WTC11 (cell line): ENCODE measurements around the gene SMPX. TPM values are rescaled to one million over a fixed set of nuclear protein-coding genes. Genes with fewer than 3 reads are reported as not detected.

Source experiments
- ATAC-seq: fragments of 200-7000 bp; cut with Tn5 transposase; 2 replicates; pipeline ENCODE4 v1.10.0; 2021; ENCODE audit warnings: mild to moderate bottlenecking, moderate library complexity
- CTCF ChIA-PET: fragments of 300-600 bp; sonication (Branson Sonifier 250); formaldehyde crosslinking; loops from one replicate; lab custom pipeline; 2021; ENCODE audit warnings: antibody characterized with exemption; lab: Charles Lee
- POLR2A ChIA-PET: fragments of 350-600 bp; sonication (Branson Sonifier 250); formaldehyde crosslinking; loops from one replicate; lab custom pipeline; 2021; ENCODE audit warnings: antibody characterized with exemption; lab: Charles Lee
- DNase-seq: peaks from one replicate; pipeline ENCODE4 v3.0.0; 2021; ENCODE audit warnings: low spot score
- H3K27ac Mint-ChIP-seq: 2 replicates; pipeline ENCODE4 v1.8.0; 2021; ENCODE audit warnings: mixed read lengths
- H3K27me3 Mint-ChIP-seq: 2 replicates; pipeline ENCODE4 v1.8.0; 2021; ENCODE audit warnings: low read depth, mild to moderate bottlenecking, moderate library complexity, mixed read lengths
- H3K36me3 Mint-ChIP-seq: 2 replicates; pipeline ENCODE4 v1.8.0; 2021; ENCODE audit warnings: mixed read lengths
- H3K4me1 Mint-ChIP-seq: 2 replicates; pipeline ENCODE4 v1.8.0; 2022; ENCODE audit warnings: mixed read lengths
- H3K4me3 Mint-ChIP-seq: 2 replicates; pipeline ENCODE4 v1.8.0; 2021; ENCODE audit warnings: mild to moderate bottlenecking, moderate library complexity, mixed read lengths
- H3K9me3 Mint-ChIP-seq: 2 replicates; pipeline ENCODE4 v1.8.0; 2021; ENCODE audit warnings: mixed read lengths
- E2F1 ChIP-seq: sonication (generic); formaldehyde crosslinking; IDR thresholded peaks from 2 replicates; pipeline ENCODE4 v1.8.0; 2022; ENCODE audit warnings: mild to moderate bottlenecking, missing genetic modification reagents
- EMX1 ChIP-seq: fragments of 250-450 bp; sonication (Bioruptor Pico); IDR thresholded peaks from 2 replicates; pipeline ENCODE4 v1.8.0; 2021; ENCODE audit warnings: mild to moderate bottlenecking
- FOXK1 ChIP-seq: sonication (generic); formaldehyde crosslinking; IDR thresholded peaks from 2 replicates; pipeline ENCODE4 v1.8.0; 2022; ENCODE audit warnings: mild to moderate bottlenecking, moderate library complexity, missing genetic modification reagents
- GRHL2 ChIP-seq: fragments of 250-450 bp; sonication (Bioruptor Pico); IDR thresholded peaks from 2 replicates; pipeline ENCODE4 v1.8.0; 2022; ENCODE audit warnings: mild to moderate bottlenecking, moderate library complexity; ENCODE audit not compliant: insufficient replicate concordance, severe bottlenecking
- HMGXB4 ChIP-seq: sonication (generic); formaldehyde crosslinking; IDR thresholded peaks from 2 replicates; pipeline ENCODE4 v1.8.1; 2023; ENCODE audit warnings: mild to moderate bottlenecking, moderate library complexity, missing genetic modification reagents
- KAT7 ChIP-seq: sonication (generic); formaldehyde crosslinking; IDR thresholded peaks from 2 replicates; pipeline ENCODE4 v1.8.1; 2023; ENCODE audit warnings: missing genetic modification reagents, mild to moderate bottlenecking, borderline replicate concordance
- MYBL2 ChIP-seq: sonication (generic); formaldehyde crosslinking; IDR thresholded peaks from 2 replicates; pipeline ENCODE4 v1.8.1; 2023; ENCODE audit warnings: mild to moderate bottlenecking, moderate library complexity, missing genetic modification reagents
- NR1H2 ChIP-seq: sonication (generic); formaldehyde crosslinking; IDR thresholded peaks from 2 replicates; pipeline ENCODE4 v1.9.0; 2021; ENCODE audit warnings: mild to moderate bottlenecking, moderate library complexity, missing genetic modification reagents
- NR2C2 ChIP-seq: sonication (generic); formaldehyde crosslinking; IDR thresholded peaks from 2 replicates; pipeline ENCODE4 v1.8.0; 2022; ENCODE audit warnings: mild to moderate bottlenecking, missing genetic modification reagents
- PREB ChIP-seq: sonication (generic); formaldehyde crosslinking; IDR thresholded peaks from 2 replicates; pipeline ENCODE4 v1.8.1; 2022; ENCODE audit warnings: mild to moderate bottlenecking, missing genetic modification reagents, moderate library complexity, borderline replicate concordance
- STAT6 ChIP-seq: sonication (generic); formaldehyde crosslinking; conservative IDR thresholded peaks from 2 replicates; pipeline ENCODE4 v1.8.1; 2023; ENCODE audit warnings: mild to moderate bottlenecking, low read depth, missing genetic modification reagents, moderate library complexity
- TEAD4 ChIP-seq: sonication (generic); formaldehyde crosslinking; IDR thresholded peaks from 2 replicates; pipeline ENCODE4 v1.8.0; 2022; ENCODE audit warnings: mild to moderate bottlenecking, missing genetic modification reagents
- ZNF219 ChIP-seq: sonication (generic); formaldehyde crosslinking; IDR thresholded peaks from 2 replicates; pipeline ENCODE4 v1.8.0; 2023; ENCODE audit warnings: missing genetic modification reagents, mild to moderate bottlenecking, borderline replicate concordance
- ZNF263 ChIP-seq: sonication (generic); formaldehyde crosslinking; IDR thresholded peaks from 2 replicates; pipeline ENCODE4 v1.8.1; 2022; ENCODE audit warnings: low read depth, mild to moderate bottlenecking, moderate library complexity, missing genetic modification reagents
- ZNF671 ChIP-seq: fragments of 250-450 bp; sonication (Bioruptor Pico); IDR thresholded peaks from 2 replicates; pipeline ENCODE4 v1.8.0; 2021; ENCODE audit warnings: mild to moderate bottlenecking
- total RNA-seq: library from RNA; stranded (reverse); gene quantifications from 3 replicates; pipeline ENCODE4 v1.2.3, GENCODE V29; 2021
- TF ChIP-seq, protein P1 (sequence below): sonication (generic); formaldehyde crosslinking; IDR thresholded peaks from 2 replicates; pipeline ENCODE4 v1.8.0; 2022; ENCODE audit warnings: mild to moderate bottlenecking, missing genetic modification reagents
- TF ChIP-seq, protein P2 (sequence below): sonication (generic); formaldehyde crosslinking; IDR thresholded peaks from 2 replicates; pipeline ENCODE4 v1.8.1; 2022; ENCODE audit warnings: mild to moderate bottlenecking, moderate library complexity, missing genetic modification reagents
- TF ChIP-seq, protein P3 (sequence below): fragments of 200-600 bp; IDR thresholded peaks from 2 replicates; pipeline ENCODE4 v1.8.0; 2022; ENCODE audit warnings: antibody characterized with exemption
- TF ChIP-seq, protein P4 (sequence below): sonication (generic); formaldehyde crosslinking; IDR thresholded peaks from 2 replicates; pipeline ENCODE4 v1.8.0; 2023; ENCODE audit warnings: missing genetic modification reagents, mild to moderate bottlenecking, borderline replicate concordance

SMPX gene
- total RNA-seq, 1 experiment from 2014 or later, result not detected

GRCh38 chrX:21735768-21736127 lies 22.2 kb downstream of the SMPX start:
- no peak for DNase-seq
- TF ChIP-seq ZNF671 (no peak), PREB (CRISPR knock-in tag) (no peak), TEAD4 (no peak), NR1H2 (CRISPR knock-in tag) (no peak), FOXK1 (no peak), HMGXB4 (CRISPR knock-in tag) (no peak), STAT6 (CRISPR knock-in tag) (no peak), EMX1 (CRISPR knock-in tag) (no peak), MYBL2 (no peak), ZNF219 (CRISPR knock-in tag) (no peak), E2F1 (CRISPR knock-in tag) (no peak), GRHL2 (no peak), KAT7 (CRISPR knock-in tag) (no peak), ZNF263 (CRISPR knock-in tag) (no peak), NR2C2 (CRISPR knock-in tag) (no peak)
- TF ChIP-seq, protein P1, sequence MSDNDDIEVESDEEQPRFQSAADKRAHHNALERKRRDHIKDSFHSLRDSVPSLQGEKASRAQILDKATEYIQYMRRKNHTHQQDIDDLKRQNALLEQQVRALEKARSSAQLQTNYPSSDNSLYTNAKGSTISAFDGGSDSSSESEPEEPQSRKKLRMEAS (CRISPR knock-in tag), result no peak
- TF ChIP-seq, protein P2, sequence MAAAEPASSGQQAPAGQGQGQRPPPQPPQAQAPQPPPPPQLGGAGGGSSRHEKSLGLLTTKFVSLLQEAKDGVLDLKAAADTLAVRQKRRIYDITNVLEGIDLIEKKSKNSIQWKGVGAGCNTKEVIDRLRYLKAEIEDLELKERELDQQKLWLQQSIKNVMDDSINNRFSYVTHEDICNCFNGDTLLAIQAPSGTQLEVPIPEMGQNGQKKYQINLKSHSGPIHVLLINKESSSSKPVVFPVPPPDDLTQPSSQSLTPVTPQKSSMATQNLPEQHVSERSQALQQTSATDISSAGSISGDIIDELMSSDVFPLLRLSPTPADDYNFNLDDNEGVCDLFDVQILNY (CRISPR knock-in tag), result no peak
- TF ChIP-seq, protein P3, sequence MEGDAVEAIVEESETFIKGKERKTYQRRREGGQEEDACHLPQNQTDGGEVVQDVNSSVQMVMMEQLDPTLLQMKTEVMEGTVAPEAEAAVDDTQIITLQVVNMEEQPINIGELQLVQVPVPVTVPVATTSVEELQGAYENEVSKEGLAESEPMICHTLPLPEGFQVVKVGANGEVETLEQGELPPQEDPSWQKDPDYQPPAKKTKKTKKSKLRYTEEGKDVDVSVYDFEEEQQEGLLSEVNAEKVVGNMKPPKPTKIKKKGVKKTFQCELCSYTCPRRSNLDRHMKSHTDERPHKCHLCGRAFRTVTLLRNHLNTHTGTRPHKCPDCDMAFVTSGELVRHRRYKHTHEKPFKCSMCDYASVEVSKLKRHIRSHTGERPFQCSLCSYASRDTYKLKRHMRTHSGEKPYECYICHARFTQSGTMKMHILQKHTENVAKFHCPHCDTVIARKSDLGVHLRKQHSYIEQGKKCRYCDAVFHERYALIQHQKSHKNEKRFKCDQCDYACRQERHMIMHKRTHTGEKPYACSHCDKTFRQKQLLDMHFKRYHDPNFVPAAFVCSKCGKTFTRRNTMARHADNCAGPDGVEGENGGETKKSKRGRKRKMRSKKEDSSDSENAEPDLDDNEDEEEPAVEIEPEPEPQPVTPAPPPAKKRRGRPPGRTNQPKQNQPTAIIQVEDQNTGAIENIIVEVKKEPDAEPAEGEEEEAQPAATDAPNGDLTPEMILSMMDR, result no peak
- TF ChIP-seq, protein P4, sequence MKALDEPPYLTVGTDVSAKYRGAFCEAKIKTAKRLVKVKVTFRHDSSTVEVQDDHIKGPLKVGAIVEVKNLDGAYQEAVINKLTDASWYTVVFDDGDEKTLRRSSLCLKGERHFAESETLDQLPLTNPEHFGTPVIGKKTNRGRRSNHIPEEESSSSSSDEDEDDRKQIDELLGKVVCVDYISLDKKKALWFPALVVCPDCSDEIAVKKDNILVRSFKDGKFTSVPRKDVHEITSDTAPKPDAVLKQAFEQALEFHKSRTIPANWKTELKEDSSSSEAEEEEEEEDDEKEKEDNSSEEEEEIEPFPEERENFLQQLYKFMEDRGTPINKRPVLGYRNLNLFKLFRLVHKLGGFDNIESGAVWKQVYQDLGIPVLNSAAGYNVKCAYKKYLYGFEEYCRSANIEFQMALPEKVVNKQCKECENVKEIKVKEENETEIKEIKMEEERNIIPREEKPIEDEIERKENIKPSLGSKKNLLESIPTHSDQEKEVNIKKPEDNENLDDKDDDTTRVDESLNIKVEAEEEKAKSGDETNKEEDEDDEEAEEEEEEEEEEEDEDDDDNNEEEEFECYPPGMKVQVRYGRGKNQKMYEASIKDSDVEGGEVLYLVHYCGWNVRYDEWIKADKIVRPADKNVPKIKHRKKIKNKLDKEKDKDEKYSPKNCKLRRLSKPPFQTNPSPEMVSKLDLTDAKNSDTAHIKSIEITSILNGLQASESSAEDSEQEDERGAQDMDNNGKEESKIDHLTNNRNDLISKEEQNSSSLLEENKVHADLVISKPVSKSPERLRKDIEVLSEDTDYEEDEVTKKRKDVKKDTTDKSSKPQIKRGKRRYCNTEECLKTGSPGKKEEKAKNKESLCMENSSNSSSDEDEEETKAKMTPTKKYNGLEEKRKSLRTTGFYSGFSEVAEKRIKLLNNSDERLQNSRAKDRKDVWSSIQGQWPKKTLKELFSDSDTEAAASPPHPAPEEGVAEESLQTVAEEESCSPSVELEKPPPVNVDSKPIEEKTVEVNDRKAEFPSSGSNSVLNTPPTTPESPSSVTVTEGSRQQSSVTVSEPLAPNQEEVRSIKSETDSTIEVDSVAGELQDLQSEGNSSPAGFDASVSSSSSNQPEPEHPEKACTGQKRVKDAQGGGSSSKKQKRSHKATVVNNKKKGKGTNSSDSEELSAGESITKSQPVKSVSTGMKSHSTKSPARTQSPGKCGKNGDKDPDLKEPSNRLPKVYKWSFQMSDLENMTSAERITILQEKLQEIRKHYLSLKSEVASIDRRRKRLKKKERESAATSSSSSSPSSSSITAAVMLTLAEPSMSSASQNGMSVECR (CRISPR knock-in tag), result no peak
- H3K4me3 Mint-ChIP-seq, result no peak overlapping the region
- ChIA-PET CTCF (no interaction called here), POLR2A (no interaction called here)
- no peaks in the 10 kb centered on the region for H3K36me3 Mint-ChIP-seq
- H3K9me3 Mint-ChIP-seq, result no peaks in the 10 kb centered on the region
- H3K27me3 Mint-ChIP-seq, result no peaks in the 10 kb centered on the region
- H3K4me1 Mint-ChIP-seq, result peaks cover 12% of the 10 kb centered on the region
- ATAC-seq, result no peak
- no peak overlapping the region for H3K27ac Mint-ChIP-seq
